Astrocyte (in vitro differentiated cells and primary cell): ENCODE data around the gene SYT3.

Experiments
- CTCF ChIP-seq: IDR thresholded peaks from 2 replicates; pipeline ENCODE4 v1.5.1; 2011; ENCODE audit warnings: low read depth, mild to moderate bottlenecking, inconsistent platforms, low read length, moderate library complexity; ENCODE audit not compliant: insufficient read depth
- EZH2 ChIP-seq: IDR thresholded peaks from 2 replicates; pipeline ENCODE4 v1.6.1; 2012; ENCODE audit warnings: mild to moderate bottlenecking, low read length, inconsistent platforms; ENCODE audit not compliant: insufficient read depth

- TF ChIP-seq EZH2 (no peak), CTCF (no peak)
Observed at GRCh38 chr19:50599427-50599826, 40.3 kb downstream of the SYT3 start.
